GM12878 (cell line): ENCODE measurements around the gene COL4A4. TPM values are rescaled to one million over a fixed set of nuclear protein-coding genes. Genes with fewer than 3 reads are reported as not detected.

Source experiments
- BCLAF1 ChIP-seq: fragments of 450-650 bp; IDR thresholded peaks from 2 replicates; pipeline ENCODE4 v1.6.1; 2017; ENCODE audit warnings: antibody characterized with exemption, mild to moderate bottlenecking, moderate library complexity
- BRCA1 ChIP-seq: IDR thresholded peaks from 2 replicates; pipeline ENCODE4 v1.6.1; 2011; ENCODE audit warnings: low read depth, low read length, improper control_type of control experiment
- CBX5 ChIP-seq: sonication (generic); IDR thresholded peaks from 2 replicates; pipeline ENCODE4 v1.6.1; 2016; ENCODE audit warnings: low read depth, moderate library complexity, mild to moderate bottlenecking, inconsistent platforms
- CHD4 ChIP-seq: fragments of 200-600 bp; sonication (generic); IDR thresholded peaks from 2 replicates; pipeline ENCODE4 v1.6.1; 2016; ENCODE audit warnings: mild to moderate bottlenecking
- CTCF ChIP-seq, 3 experiments: IDR thresholded peaks in 2 of 3; conservative IDR thresholded peaks in 1 of 3; 2 replicates each; pipeline ENCODE4 v1.5.1; 2011; ENCODE audit warnings: low read depth in 3 of 3, low read length in 3 of 3, mild to moderate bottlenecking in 3 of 3, control low read depth in 2 of 3, moderate library complexity in 2 of 3, inconsistent platforms in 1 of 3, mixed read lengths in 1 of 3; ENCODE audit not compliant: control insufficient read depth in 2 of 3, insufficient read depth in 1 of 3; ENCODE audit errors: extremely low read depth in 1 of 3
- GABPA ChIP-seq: IDR thresholded peaks from 2 replicates; pipeline ENCODE4 v1.6.1; 2014; ENCODE audit warnings: antibody characterized with exemption, low read depth, mild to moderate bottlenecking, inconsistent platforms
- HCFC1 ChIP-seq: fragments of 150-350 bp; IDR thresholded peaks from 2 replicates; pipeline ENCODE4 v1.6.1; 2014; ENCODE audit warnings: low read length
- KLF5 ChIP-seq: fragments of 450-650 bp; IDR thresholded peaks from 2 replicates; pipeline ENCODE4 v1.6.1; 2014; ENCODE audit warnings: mild to moderate bottlenecking; ENCODE audit not compliant: partially characterized antibody
- MEF2A ChIP-seq: IDR thresholded peaks from 2 replicates; pipeline ENCODE4 v1.6.1; 2011; ENCODE audit warnings: low read depth, mild to moderate bottlenecking, low read length, moderate library complexity; ENCODE audit not compliant: insufficient read depth
- NFXL1 ChIP-seq: fragments of 450-650 bp; IDR thresholded peaks from 2 replicates; pipeline ENCODE4 v1.6.1; 2017; ENCODE audit warnings: antibody characterized with exemption, mild to moderate bottlenecking, borderline replicate concordance
- NR2F1 ChIP-seq: fragments of 450-650 bp; conservative IDR thresholded peaks from 2 replicates; pipeline ENCODE4 v1.6.1; 2017; ENCODE audit warnings: mild to moderate bottlenecking
- POLR2AphosphoS5 ChIP-seq: IDR thresholded peaks from 2 replicates; pipeline ENCODE4 v1.6.1; 2011; ENCODE audit warnings: mild to moderate bottlenecking, low read length, inconsistent platforms
- RB1 ChIP-seq: fragments of 450-650 bp; formaldehyde crosslinking; IDR thresholded peaks from 2 replicates; pipeline ENCODE4 v1.6.1; 2017; ENCODE audit warnings: mild to moderate bottlenecking, borderline replicate concordance
- RELA ChIP-seq: fragments of 450-650 bp; IDR thresholded peaks from 2 replicates; pipeline ENCODE4 v1.8.0; 2014; ENCODE audit warnings: borderline replicate concordance; ENCODE audit not compliant: partially characterized antibody
- RFX5 ChIP-seq: IDR thresholded peaks from 2 replicates; pipeline ENCODE4 v1.6.1; 2011; ENCODE audit warnings: low read depth, low read length, improper control_type of control experiment
- SMC3 ChIP-seq: IDR thresholded peaks from 2 replicates; pipeline ENCODE4 v1.6.1; 2011; ENCODE audit warnings: low read length, improper control_type of control experiment, borderline replicate concordance
- SREBF1 ChIP-seq: IDR thresholded peaks from 2 replicates; pipeline ENCODE4 v1.6.1; 2012; ENCODE audit warnings: mild to moderate bottlenecking, low read length
- STAT3 ChIP-seq: IDR thresholded peaks from 2 replicates; pipeline ENCODE4 v1.6.1; 2011; ENCODE audit warnings: low read depth, low read length, improper control_type of control experiment
- TCF12 ChIP-seq: IDR thresholded peaks from 2 replicates; pipeline ENCODE4 v1.6.1; 2011; ENCODE audit warnings: low read depth, mild to moderate bottlenecking, low read length
- TCF3 ChIP-seq: IDR thresholded peaks from 2 replicates; pipeline ENCODE4 v1.6.1; 2012; ENCODE audit warnings: low read depth, mild to moderate bottlenecking, low read length, borderline replicate concordance; ENCODE audit not compliant: insufficient read depth
- YBX1 ChIP-seq: fragments of 450-650 bp; IDR thresholded peaks from 2 replicates; pipeline ENCODE4 v1.6.1; 2016; ENCODE audit warnings: antibody characterized with exemption
- YY1 ChIP-seq: IDR thresholded peaks from 2 replicates; pipeline ENCODE4 v1.6.1; 2011; ENCODE audit warnings: low read depth, mild to moderate bottlenecking, low read length
- polyA plus RNA-seq, 11 experiments: library from polyadenylated mRNA; depleted of rRNA in 4 of 11; unstranded in 6 of 11; stranded (reverse) in 5 of 11; fragments of >200 nt; fragmentation: Nextera tagmentation in 4 of 11; fragmentation: Illumina TruSeq in 1 of 11; extraction: Ambion mirVana in 4 of 11; extraction: Trizol in 1 of 11; gene quantifications; 1 replicate in 1 of 11; 2 replicates in 10 of 11; pipeline versions ENCODE4 v1.2.1 to v1.2.3, GENCODE V29; 2011 to 2016; ENCODE audit warnings: inconsistent platforms in 2 of 11, missing spikeins in 2 of 11, low read depth in 1 of 11
- total RNA-seq, 4 experiments: library from RNA; depleted of rRNA in 3 of 4; stranded (reverse); fragments of >200 nt in 3 of 4; fragmentation: Illumina TruSeq in 1 of 4; extraction: Trizol in 1 of 4; gene quantifications; 2 replicates each; pipeline versions ENCODE4 v1.2.1 to v1.2.3, GENCODE V29; 2013 to 2021
- TF ChIP-seq, protein P1 (sequence below): fragments of 450-650 bp; IDR thresholded peaks from 2 replicates; pipeline ENCODE4 v1.6.1; 2018; ENCODE audit warnings: borderline replicate concordance, mild to moderate bottlenecking; ENCODE audit not compliant: partially characterized antibody

Gene COL4A4
- total and polyA plus RNA-seq, 10 of the 15 experiments (the other 5 are each of a cell fraction or from before 2014, with no cell fraction given) = 0.19 to 4.0 (median 2.1) TPM

DNA sequence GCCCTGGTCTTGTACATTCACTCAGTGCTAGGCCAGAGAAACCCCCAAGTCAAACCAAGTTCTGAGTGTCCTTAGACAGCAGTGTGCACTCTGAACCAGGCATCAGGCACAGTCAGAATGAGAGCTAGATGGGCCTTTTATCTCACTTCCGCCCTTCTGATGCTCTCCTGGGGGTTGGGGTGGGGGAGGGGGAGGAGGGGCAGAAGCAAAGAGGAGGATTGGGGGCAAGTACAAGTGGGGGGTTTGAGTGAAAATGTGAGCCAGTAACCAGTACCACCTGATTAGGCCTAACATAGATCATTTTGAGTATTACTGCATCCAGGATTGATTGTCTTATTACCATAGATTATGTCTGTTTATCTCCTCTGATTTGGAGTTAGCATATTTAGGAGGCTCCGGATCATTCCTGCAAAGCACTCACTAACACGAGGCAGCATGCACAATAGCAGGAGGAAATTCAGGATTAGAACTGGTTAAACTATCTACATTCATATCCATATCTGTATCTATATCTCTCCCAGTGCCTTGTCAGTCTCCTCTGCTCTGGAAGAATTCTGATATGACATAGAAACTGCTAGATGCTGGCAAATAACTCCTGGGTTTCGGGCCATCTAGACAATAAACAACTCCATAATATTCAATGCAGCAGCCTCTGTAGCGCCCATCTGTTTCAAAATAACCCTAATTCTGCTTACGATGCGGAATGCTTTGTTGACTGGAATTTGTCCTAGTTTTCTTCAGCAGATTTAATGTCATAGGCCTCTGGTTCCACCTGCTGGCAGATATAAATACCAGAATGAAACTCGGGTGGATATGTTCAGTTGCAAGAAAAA is 179.0 kb downstream of the COL4A4 start (continued):
- TF ChIP-seq SMC3 (peak; percentile 83), MEF2A (no peak), BRCA1 (no peak), YBX1 (no peak), RELA (no peak), RFX5 (no peak), NR2F1 (no peak), KLF5 (no peak), CBX5 (0 out of 2 replicates have a peak, but pooled peaks have one; percentile 80), TCF3 (no peak), YY1 (peak; percentile 28; the same call in 1 of the 2 replicates), BCLAF1 (no peak), SREBF1 (no peak), HCFC1 (no peak), NFXL1 (no peak), CTCF (IDR thresholded peaks at IDR 0.05 in 2 of 3, conservative IDR thresholded peaks at IDR 0.05 in 1 of 3; ENCODE audit: control insufficient read depth in 2 of 3, extremely low read depth in 1 of 3, insufficient read depth in 1 of 3, low read depth in 3 of 3, low read length in 3 of 3) (peak; percentile 55 to 66 (median 66); a peak in 5 of 6 replicates), TCF12 (peak; percentile 39; the same call in 1 of the 2 replicates), CHD4 (no peak), STAT3 (no peak), POLR2AphosphoS5 (no peak), GABPA (0 out of 2 replicates have a peak, but pooled peaks have one; percentile 10), RB1 (no peak)
- TF ChIP-seq, protein P1, sequence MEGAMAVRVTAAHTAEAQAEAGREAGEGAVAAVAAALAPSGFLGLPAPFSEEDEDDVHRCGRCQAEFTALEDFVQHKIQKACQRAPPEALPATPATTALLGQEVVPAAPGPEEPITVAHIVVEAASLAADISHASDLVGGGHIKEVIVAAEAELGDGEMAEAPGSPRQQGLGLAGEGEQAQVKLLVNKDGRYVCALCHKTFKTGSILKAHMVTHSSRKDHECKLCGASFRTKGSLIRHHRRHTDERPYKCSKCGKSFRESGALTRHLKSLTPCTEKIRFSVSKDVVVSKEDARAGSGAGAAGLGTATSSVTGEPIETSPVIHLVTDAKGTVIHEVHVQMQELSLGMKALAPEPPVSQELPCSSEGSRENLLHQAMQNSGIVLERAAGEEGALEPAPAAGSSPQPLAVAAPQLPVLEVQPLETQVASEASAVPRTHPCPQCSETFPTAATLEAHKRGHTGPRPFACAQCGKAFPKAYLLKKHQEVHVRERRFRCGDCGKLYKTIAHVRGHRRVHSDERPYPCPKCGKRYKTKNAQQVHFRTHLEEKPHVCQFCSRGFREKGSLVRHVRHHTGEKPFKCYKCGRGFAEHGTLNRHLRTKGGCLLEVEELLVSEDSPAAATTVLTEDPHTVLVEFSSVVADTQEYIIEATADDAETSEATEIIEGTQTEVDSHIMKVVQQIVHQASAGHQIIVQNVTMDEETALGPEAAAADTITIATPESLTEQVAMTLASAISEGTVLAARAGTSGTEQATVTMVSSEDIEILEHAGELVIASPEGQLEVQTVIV = no peak
